PC-9 (cell line): ENCODE measurements around the gene SPRTN. TPM values are rescaled to one million over a fixed set of nuclear protein-coding genes. Genes with fewer than 3 reads are reported as not detected.
A peak's percentile ranks its signal among the peaks of the same experiment; 100 is the strongest.

Experiments used
- BruUV-seq: library from RNA; stranded (reverse); fragments of 400-500 nt; replicated peaks from 2 replicates; lab custom pipeline; 2021; lab: Mats Ljungman, UMichigan
- CTCF ChIA-PET: fragments of 300-600 bp; sonication (Branson Sonifier 250); formaldehyde crosslinking; loops from one replicate; lab custom pipeline; 2022; ENCODE audit warnings: antibody characterized with exemption; lab: Charles Lee
- POLR2A ChIA-PET: fragments of 300-600 bp; sonication (Branson Sonifier 250); formaldehyde crosslinking; loops from one replicate; lab custom pipeline; 2022; ENCODE audit warnings: antibody characterized with exemption; ENCODE audit not compliant: unreplicated experiment; lab: Charles Lee
- DNase-seq, 2 experiments: peaks; one replicate each; pipeline versions ENCODE4 v3.0.0 to v3.0.0-alpha.2; 2015 to 2022; ENCODE audit warnings: mixed read lengths in 1 of 2
- H2AFZ ChIP-seq: fragments of 200-600 bp; sonication (generic); 2 replicates; pipeline ENCODE4 v1.8.1; 2017; ENCODE audit warnings: antibody characterized with exemption
- H3F3A ChIP-seq: fragments of 200-600 bp; sonication (generic); 2 replicates; pipeline ENCODE4 v1.8.1; 2017; ENCODE audit warnings: antibody characterized with exemption, mild to moderate bottlenecking, low read depth; ENCODE audit not compliant: insufficient read depth
- H3K27ac ChIP-seq: fragments of 200-600 bp; sonication (generic); 2 replicates; pipeline ENCODE4 v1.6.1; 2016; ENCODE audit warnings: mixed run types
- H3K27me3 ChIP-seq: fragments of 200-600 bp; sonication (generic); 2 replicates; pipeline ENCODE4 v1.6.1; 2016; ENCODE audit warnings: low read depth, mixed run types; ENCODE audit not compliant: insufficient read depth
- H3K36me3 ChIP-seq: fragments of 200-600 bp; sonication (generic); 2 replicates; pipeline ENCODE4 v1.6.1; 2016; ENCODE audit warnings: low read depth, mixed run types
- H3K4me1 ChIP-seq: fragments of 200-600 bp; sonication (generic); replicated peaks from 2 replicates; pipeline ENCODE4 v1.6.1; 2016; ENCODE audit warnings: mixed run types; ENCODE audit not compliant: insufficient read depth
- H3K4me2 ChIP-seq: fragments of 200-600 bp; sonication (generic); 2 replicates; pipeline ENCODE4 v1.6.1; 2017; ENCODE audit warnings: mixed run types
- H3K4me3 ChIP-seq: fragments of 200-600 bp; sonication (generic); 2 replicates; pipeline ENCODE4 v1.6.1; 2016; ENCODE audit warnings: mixed run types
- H3K79me2 ChIP-seq: fragments of 200-600 bp; sonication (generic); 2 replicates; pipeline ENCODE4 v1.6.1; 2017; ENCODE audit warnings: low read depth, mixed run types
- H3K9me2 ChIP-seq: fragments of 200-600 bp; sonication (generic); 2 replicates; pipeline ENCODE4 v1.8.1; 2017; ENCODE audit warnings: mild to moderate bottlenecking; ENCODE audit not compliant: insufficient read depth
- H3K9me3 ChIP-seq: fragments of 200-600 bp; sonication (generic); 2 replicates; pipeline ENCODE4 v1.8.1; 2016; ENCODE audit warnings: low read depth; ENCODE audit not compliant: insufficient read depth
- H4K20me1 ChIP-seq: fragments of 200-600 bp; sonication (generic); 2 replicates; pipeline ENCODE4 v1.8.1; 2017; ENCODE audit not compliant: insufficient read depth
- CTCF ChIP-seq: fragments of 200-600 bp; sonication (generic); conservative IDR thresholded peaks from 2 replicates; pipeline ENCODE4 v1.6.1; 2017; ENCODE audit warnings: mixed run types, antibody characterized with exemption, mild to moderate bottlenecking, moderate library complexity
- EZH2 ChIP-seq: fragments of 200-600 bp; sonication (generic); IDR thresholded peaks from 2 replicates; pipeline ENCODE4 v1.8.0; 2017; ENCODE audit warnings: antibody characterized with exemption, low read depth
- intact Hi-C: fragments of 100-400 bp; cut with micrococcal nuclease; formaldehyde crosslinking; loops from one replicate; pipeline ENCODE4 v1.10.0; 2022; ENCODE audit not compliant: unreplicated experiment
- total RNA-seq: library from RNA; stranded (reverse); gene quantifications from 2 replicates; pipeline ENCODE4 v1.2.3, GENCODE V29; 2021

SPRTN gene
- total RNA-seq, 1 experiment from 2014 or later: 14.6 TPM

- Histone ChIP-seq H3K9me3 (no peaks in the 10 kb centered on the region), H4K20me1 (no peaks in the 10 kb centered on the region), H3K4me2 (no peak overlapping the region), H3K36me3 (no peaks in the 10 kb centered on the region), H3F3A (no peaks in the 10 kb centered on the region), H3K9me2 (no peaks in the 10 kb centered on the region), H3K4me3 (no peak overlapping the region), H3K27ac (no peak overlapping the region), H3K79me2 (no peaks in the 10 kb centered on the region), H3K4me1 (no peaks in the 10 kb centered on the region), H2AFZ (no peak overlapping the region), H3K27me3 (no peaks in the 10 kb centered on the region)
- no TSS peak for BruUV-seq
- intact Hi-C loops: no loop called here
- DNase-seq: no peak
- ChIA-PET CTCF (interaction anchor here (0.6 kb wide), 1 partner anchor 1754 kb away, joined by 3 read pairs; no protein-coding TSS in a partner anchor), POLR2A (no interaction called here)
- no peak for TF ChIP-seq CTCF
These were observed 24.4 kb upstream of the SPRTN start for GRCh38 chr1:231313661-231314060.

- H3F3A ChIP-seq: no peaks in the 10 kb centered on the region
- TF ChIP-seq EZH2 (no peak), CTCF (peak; percentile 52; the same call in 1 of the 2 replicates)
- no peaks in the 10 kb centered on the region for H3K4me1 ChIP-seq
- H3K79me2 ChIP-seq: no peaks in the 10 kb centered on the region
- H3K27me3 ChIP-seq: no peaks in the 10 kb centered on the region
- H3K9me3 ChIP-seq: no peaks in the 10 kb centered on the region
- H3K4me3 ChIP-seq: no peak overlapping the region
- ChIA-PET CTCF (interaction anchor here (0.7 kb wide), 1 partner anchor 18 kb away, joined by 10 read pairs; no protein-coding TSS in a partner anchor), POLR2A (no interaction called here)
- no peak overlapping the region for H2AFZ ChIP-seq
- peak in 1 of 2 experiments; percentile 11 for DNase-seq
- no peak overlapping the region for H3K27ac ChIP-seq
- no peak overlapping the region for H3K4me2 ChIP-seq
- H4K20me1 ChIP-seq: no peaks in the 10 kb centered on the region
- intact Hi-C loops: no loop called here
- H3K9me2 ChIP-seq: no peaks in the 10 kb centered on the region
- H3K36me3 ChIP-seq: no peaks in the 10 kb centered on the region
- BruUV-seq: no TSS peak
These were observed 22.2 kb upstream of the SPRTN start for GRCh38 chr1:231315887-231316286.

GRCh38 chr1:231317306-231318014 lies 20.6 kb upstream of the SPRTN start:
- no peak for TF ChIP-seq CTCF
- TF ChIP-seq EZH2: no peak
- Histone ChIP-seq H3K79me2 (no peaks in the 10 kb centered on the region), H2AFZ (no peak overlapping the region), H3F3A (no peaks in the 10 kb centered on the region), H3K4me2 (no peak overlapping the region), H4K20me1 (no peaks in the 10 kb centered on the region), H3K27ac (no peak overlapping the region), H3K9me3 (no peaks in the 10 kb centered on the region), H3K4me1 (no peaks in the 10 kb centered on the region), H3K4me3 (no peak overlapping the region), H3K27me3 (no peaks in the 10 kb centered on the region), H3K36me3 (no peaks in the 10 kb centered on the region), H3K9me2 (no peaks in the 10 kb centered on the region)
- intact Hi-C loops: no loop called here
- no peak for DNase-seq
- ChIA-PET CTCF (no interaction called here), POLR2A (no interaction called here)
- BruUV-seq: no TSS peak
